ENCODE results near the gene NACC2.
A peak's percentile ranks its signal among the peaks of the same experiment; 100 is the strongest.
"Not testable (repeated sequence)": the region's sequence is repeated elsewhere in the genome, so short reads cannot be mapped to it uniquely, and the experiment has no call there.

The NACC2 gene

DNA sequence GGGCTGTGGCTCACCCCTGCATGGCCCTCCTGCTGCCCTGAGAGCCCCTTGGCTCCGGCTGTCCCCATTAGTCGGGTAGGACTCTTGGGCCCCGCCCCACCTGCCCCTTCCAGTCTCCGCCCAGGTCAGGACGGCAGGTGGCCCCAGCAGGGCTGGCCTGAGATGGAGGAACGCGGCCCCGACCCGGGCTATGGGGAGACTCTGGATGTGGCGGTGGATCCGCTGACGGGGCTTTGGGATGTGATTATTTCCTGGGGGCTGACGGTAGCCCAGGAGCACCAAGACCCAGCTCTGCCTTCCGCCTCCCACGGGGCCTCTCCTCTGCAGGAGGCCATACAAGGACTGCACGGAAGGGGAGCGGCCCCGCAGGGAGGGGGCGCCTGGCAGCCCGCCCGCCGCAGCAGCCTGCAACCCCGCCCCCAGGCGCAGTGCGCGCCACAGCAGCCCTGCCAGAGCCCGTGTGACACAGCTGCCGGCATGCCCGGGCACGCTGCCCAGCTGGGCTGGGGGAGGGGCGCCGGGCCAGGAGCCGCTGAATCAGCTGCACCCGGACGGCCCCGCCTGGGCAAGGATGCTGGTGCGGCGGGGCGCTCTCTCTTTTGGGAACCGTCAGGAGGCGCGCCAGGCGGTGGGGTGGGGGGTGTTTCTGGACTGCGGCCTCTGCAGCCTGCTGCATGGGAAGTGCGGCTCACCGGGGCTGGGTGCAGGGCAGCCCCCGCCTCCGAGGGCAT lies 14.4 kb upstream of the NACC2 start:
- DNase-seq = peak; percentile 83

DNA sequence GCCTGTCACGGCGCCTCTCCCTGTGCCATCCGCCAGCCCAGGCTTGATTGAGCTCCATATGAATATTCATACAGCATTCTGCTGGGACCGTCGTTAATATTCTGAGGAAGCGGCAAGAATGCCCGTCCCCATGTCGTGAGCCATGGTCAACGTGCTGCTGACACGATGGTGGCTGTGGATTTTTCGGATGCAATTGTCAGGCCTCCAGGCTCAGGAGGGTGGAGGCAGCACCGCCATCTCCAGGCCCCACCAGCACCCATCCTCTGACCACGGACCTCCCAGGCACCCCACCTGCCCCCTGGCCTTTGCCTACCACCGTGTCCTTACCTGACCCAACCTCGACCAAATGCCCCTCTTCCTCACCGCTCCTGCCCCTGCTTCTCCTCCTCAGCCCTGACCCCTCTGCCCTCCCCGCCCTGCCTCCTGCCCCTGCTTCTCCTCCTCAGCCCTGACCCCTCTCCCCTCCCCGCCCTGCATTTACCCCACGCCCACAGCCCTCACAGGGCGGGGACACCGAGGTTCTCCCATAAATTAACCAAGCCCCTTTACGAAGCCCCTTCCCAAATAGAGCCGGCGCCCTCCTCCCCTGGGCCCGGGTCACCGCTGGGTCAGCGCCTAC lies 13.7 kb upstream of the NACC2 start:
- DNase-seq = no peak

DNA sequence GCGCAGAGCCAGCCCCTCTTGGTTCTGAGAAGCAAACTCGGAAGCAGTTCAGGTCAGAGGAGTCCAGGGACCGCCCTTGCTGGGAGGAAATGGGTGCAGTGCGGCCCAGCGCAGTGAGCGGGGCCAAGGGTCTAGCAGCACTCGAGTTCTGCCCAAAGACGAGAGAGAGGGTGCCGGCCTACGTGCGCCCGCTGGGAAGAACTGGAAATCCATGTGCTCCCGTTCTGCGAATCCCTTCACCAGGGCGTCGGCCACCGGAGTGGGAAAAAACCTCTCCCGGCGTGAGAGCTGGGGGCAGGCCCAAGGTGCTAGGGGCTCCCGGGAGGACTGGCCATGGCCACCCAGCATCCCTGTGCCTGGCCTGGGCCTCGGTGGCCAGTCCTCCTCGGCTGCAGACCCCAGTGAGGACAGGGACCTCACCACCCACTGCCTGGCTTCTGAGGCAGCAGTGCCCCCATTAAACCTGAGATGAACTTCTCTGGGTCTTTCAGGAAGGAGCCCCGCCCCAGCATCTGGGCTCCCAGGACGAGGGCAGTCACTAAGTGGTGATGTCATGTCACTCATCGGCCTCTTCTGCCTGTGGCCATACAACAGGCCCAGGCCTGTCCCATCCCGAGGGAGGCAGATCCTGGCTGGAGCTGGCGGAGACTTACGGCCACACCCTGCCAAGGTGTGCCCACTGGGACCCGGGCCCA lies 13.0 kb upstream of the NACC2 start:
- DNase-seq = peak; percentile 72

DNA sequence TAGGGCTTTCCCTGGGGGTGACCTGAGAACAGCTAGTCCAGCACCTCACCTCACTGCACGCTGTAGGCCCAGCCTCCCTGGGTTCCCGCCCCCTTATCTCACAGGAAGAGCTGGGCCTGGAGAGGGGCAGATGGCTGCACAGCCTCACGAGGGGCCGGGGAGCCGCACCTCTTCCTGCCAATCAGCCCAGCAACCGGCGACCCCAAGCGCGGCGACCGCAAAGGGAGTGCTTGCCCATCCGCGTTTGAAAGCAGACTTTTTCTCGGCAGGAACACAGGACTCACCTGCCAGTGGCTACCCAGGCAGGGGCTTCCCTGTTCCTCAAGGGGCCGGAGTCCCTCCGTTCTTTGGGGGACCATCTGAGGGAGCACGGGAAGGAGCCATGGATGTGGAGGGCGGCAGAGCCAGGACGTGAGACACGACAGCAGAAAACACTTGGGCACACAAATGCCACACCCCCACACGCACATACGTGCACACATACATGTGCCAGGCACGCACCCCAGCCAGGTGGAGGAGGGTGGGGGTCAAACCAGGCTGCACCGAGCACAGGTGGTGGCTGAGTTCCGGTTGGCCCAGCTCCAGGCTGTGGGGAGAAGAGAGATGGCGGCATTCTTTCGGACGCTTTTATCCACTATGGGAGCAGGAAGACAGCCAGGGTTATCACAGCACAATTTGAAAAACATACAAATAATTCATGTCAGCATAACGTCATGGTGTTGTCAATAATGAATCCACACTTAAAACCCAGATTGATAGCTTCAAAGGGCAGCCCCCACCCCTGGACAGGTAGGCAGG lies 12.3 kb upstream of the NACC2 start:
- peak; percentile 35 for DNase-seq

DNA sequence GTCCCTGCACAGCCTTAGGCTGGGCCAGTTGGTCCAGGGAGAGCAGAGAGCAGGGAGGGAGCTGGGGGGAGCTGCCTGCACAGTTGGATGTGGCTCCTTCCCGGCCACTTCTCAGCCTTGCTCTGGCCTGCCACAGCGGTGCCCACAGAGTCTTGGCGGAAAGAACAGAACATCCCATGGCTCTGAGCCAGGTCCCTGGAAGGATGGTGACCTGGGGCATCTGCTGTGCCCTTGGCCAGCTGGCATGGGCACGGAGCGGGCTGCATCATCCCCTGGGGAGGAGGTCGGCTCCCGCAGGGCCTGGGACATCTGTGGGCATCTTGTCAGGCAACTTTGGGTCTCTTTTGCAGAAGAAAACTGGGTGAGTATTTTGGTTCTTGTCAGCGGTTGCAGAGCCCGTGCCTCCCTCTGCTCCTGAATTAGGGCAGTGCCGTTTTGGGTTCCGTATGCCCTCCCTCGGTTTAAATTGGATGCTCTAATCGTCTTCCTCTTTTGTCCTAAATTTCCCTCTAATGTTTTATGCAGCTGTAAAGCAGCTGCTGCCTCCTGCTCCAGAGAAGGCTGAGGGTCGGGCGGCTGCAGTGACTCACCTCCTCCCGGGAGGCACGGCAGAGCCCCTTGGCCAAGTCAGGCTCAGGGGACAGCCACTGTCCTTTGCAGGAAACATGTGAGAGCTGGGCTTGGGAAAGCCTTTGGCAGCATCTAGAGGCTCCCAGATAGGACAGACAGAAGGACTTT lies 10.5 kb upstream of the NACC2 start:
- DNase-seq = no peak

DNA sequence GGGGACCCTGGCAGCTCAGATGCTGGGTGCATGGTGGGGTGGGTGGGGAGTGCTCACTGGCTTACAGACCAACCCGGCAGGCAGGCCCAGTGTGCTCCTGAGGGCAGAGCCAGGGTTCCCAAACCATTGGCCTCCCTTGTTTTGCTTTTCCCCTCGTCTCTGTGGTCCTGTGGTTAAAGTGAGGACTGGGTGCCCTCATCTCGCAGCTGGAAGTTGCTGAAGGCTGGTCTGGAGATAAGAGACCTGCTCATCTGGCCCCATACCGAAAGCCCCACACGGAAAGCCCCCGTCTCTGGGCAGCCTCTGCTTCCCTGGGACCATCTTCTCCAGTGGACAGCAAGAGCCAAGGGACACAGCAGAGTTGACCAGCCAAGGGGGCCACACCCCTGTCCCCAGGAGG lies 9.8 kb upstream of the NACC2 start:
- no peak for DNase-seq

DNA sequence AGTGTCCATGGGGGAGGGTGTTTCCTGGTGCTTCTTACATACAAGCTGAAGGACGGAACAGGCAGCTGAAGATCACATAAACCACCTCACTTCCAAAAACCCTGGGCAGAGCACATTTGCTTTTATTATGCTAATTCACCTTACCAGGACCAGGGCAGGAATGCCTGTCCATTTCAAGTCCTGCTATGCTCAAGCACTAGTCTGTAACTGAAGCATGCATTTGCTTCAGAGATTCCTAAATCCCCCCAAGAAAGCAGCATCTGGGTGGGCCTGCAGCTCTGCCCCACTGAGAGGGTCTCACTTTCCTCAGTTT lies 9.4 kb upstream of the NACC2 start:
- DNase-seq = no peak

DNA sequence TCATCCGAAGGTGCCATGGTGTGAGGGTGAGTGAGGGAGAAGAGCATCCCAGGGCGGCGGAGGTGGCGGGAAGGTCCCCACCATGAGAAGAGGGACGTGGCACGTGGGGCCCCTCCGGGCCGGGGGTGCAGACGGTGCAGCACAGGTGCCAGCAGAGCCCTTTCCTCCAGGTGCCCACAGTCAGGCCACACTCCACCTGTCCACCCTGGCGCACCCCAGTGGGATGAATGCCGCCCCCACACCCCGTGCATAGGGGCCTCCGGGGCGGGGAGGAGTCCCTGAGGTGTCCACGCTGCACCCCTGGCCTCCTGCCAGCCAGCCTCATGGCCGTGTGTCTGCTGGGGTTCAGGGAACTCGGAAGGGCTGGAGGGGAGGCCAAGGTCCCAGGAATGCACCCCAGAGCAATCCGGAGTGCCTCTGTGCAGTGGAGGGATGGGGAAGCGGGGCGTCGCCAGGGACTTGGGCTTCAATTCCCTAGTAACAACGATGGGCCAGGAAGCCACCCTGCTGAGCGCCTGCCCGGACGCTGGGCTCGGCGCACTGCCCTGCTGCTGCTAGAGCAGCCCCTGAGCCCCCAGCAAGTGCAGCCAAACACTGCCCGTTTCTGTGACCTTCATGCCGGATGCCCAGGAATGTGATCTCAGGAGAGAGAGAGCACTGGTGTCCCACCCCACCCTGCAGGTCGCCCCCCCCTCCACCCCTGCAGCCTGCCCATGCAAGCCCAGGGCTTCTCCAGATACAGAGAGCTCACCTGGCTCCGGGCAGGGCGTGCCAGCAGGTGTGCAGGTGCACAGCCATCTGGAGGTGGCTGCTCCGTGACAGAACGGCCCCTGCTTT lies 8.8 kb upstream of the NACC2 start:
- DNase-seq = no peak

DNA sequence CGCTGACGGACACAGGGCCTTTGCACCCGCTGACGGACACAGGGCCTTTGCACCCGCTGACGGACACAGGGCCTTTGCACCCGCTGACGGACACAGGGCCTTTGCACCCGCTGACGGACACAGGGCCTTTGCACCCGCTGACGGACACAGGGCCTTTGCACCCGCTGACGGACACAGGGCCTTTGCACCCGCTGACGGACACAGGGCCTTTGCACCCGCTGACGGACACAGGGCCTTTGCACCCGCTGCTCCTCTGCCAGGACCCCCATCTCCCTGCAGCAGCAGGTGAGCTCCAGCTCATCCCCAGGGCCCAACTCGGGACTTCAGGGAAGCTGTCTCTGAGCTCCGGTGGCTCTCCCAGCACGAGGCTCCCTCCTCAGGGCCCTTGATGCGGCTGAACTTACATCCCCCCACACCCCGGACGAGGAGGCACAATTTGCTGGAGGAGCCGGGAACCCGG lies 6.6 kb upstream of the NACC2 start:
- DNase-seq = not testable (repeated sequence)

DNA sequence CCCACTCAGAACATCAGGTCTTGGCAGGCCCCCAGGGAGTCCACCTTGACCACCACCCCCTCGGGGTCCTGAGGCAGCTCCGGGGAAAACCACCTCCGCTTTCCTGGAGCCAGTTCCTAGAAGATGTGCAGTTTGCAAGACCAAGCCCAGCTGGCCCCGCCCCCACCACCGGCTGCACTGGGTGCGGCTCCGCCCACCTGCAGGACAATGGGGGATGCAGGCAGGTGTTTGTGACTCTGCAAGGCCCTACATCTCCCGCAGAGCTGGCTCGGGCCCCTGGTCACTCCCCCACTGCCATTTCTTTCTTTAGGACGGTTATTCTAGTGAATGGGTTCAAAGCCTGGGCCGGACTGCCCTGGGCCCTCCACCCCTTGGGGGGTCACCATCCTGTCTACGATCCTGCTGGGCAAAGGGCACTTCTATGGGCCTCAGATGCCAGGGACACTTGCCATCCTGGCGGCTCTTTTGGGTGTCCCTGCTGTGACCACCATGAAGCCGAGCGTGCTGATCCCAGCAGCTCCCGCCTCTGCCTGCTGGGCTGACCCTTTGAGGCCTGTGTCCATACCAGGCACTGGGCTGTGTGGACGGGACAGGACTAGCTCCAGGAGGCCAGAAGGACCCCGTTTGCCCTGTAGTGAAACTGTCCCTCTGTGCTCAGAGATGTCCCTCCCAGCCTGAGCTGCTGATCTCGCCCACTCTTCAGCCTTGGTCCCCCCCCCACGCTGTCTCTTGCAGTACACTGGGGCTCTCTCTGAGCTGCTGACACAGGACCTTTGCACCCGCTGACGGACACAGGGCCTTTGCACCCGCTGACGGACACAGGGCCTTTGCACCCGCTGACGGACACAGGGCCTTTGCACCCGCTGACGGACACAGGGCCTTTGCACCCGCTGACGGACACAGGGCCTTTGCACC lies 5.9 kb upstream of the NACC2 start:
- peak; percentile 28 for DNase-seq

DNA sequence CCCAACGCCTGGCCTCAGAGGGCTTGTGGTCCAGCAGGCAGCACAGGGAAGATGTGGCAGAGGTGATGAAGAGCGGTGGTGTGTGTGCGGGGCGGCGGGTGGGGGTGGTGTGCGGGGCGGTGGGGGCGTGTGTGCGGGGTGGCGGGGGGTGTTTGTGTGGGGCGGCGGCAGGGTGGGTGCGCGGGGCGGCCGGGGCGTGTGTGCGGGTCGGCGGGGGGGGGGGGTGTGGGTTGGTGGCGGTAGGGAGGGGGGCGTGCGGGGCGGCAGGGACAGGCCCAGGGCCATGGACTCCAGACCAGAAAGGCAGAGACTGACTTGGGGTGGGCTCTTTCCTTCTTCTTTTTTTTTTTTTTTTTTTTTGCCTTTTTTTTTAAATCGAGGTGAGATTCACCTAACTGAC lies 4.5 kb upstream of the NACC2 start:
- no peak for DNase-seq

DNA sequence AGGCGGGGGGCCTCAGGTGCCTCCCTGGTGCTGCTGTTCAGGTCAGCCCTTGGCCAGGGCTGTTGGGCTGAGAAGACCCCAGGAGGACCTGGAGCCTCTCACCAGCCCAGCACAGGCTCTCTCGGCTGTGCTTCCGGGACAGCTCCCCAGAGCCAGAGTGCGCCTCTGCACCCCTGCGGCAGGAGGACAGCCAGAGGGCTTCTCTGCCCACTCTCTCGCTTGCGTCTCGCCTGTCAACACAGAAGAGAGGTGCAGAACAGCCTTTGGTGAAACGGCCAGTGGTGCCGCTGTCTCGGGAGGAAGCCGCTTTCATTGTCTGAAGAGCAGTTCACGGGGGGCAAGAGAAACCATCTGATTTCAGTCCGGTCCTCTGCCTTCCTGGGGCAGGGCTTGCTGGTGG lies 3.8 kb upstream of the NACC2 start:
- DNase-seq = no peak

DNA sequence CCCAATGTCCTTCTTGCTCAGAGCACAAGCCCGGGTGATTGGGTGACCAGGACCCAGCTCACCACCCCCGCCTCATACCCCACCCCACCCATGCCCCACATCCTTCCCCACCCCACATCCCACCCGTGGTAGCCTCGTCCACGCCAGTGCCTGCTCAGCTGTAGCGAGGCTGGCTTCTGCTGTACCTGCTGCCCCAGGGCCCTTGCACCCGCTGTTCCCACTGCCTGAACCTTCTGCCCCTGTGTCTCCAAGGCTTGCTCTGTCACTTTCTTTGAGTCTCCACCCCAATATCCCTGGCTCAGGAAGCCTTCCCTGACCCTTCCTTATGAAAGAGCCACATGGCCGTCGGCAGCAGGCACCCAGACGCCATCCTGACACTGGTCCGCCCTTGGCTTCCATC lies 3.1 kb upstream of the NACC2 start:
- DNase-seq = no peak

DNA sequence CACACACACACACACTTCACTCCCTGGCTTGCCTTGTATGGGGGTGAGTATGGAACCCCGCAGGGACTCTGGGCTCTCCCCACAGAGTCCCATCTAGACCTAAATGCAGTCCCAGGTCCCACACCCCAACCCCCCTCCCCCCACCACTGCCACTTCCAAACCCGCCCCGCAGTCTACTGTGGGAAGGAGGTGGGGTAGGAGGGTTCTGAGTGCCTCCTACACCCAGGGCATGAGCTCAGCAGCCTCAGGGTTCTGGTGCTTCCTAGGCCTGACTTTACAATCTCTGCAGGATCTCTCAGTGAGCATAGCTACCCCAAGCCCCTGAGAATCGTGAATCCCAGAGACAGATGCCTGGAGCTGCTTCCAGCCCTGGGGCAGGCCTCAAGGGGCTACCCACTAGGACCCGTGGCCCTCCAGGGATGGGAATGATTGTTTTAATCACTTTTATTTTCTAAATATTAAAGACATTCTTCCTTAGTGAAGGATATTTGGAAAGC lies 1.5 kb upstream of the NACC2 start:
- DNase-seq = no peak

DNA sequence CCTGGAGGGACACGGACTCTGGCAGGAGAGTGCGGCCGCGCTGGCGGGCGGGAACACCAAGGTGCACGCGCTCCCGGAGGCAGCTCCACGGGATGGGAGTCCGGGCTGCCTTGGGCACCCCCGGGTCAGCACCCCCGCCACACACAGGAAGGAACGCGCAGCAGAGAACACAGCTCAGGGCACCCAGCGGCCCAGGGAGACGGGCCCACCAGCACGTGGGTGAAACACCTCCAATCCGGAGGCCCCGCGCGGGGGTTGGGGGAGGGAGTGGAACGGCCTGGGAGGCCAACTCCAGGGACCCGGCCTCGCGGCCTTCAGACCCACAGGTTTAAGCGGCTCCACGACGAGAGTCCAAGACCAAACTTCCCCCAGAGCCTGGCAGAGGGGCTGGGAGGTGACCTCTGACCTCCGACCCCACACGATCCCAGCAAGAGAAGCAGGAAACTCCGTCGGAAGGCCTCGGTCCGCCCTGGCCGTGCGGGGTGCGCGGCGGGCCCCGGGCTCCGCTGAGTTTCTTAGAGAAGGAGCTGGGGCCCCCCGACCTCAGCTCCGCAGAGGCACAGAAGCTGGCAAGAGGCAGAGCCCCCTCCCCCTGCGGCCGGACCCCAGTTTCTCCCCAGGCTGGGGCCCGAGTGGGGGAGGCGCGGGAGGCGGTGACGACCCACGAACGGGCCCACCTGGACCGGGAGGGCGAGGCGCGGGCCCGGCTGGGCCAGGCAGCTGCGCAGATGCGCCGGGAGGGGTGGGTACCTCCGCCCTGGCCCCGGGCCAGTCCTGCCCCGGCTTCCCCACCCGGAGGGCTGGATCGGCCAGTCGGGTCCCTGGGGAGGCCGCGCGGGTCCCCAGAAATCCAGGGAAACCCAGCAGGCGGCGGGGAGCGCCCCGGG lies 851 bp downstream of the NACC2 start:
- DNase-seq = no peak

DNA sequence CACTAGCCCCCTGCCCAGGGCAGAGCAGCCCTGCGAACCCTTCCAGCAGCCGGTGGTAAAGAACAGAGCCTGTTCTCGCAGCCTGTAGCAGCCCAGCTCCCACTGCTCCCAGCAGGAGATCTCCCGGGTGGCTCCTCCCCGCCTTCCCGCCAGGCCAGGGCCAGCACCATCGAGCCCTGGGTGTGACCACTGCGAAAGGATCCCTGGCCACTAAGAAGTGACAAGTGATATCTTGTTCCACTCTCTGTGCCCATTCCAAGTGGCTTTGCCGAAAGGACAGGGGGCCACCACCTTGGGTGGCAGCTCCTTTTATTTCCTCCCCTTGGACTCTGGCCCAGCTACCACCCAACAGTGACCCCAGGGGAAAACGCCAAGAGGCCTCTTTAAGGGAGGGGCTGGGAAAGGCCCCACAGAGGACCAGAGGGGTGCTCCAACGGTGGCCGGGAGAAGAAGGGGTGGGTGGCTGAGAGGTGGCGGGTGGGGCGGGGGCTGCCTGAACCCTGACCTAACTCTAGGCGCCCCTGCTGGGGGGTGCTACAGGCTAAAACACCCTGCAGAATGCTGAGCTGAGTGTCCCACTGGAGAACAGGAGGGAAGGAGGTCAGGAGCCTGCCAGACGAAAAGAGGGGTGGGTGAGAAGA lies 1.6 kb downstream of the NACC2 start:
- no peak for DNase-seq

DNA sequence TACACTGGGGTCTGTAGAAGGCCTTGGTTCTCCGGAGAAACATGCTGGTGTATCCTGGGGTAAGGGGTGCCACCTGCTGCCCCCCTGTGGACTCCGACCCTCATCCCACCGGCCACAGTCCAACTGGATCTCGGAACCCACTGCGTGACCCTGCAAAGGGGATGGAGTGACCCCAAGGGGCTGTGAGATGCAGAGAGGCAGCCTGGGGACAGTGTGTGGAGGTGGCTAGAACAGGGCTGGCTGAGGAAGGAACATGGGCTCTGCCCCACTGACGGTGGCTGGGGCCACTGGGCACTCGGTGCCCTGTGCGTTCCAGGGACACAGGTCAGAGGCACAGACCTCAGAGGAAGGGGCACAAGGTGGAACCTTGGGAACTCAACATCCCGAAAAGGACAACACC lies 2.3 kb downstream of the NACC2 start:
- no peak for DNase-seq

DNA sequence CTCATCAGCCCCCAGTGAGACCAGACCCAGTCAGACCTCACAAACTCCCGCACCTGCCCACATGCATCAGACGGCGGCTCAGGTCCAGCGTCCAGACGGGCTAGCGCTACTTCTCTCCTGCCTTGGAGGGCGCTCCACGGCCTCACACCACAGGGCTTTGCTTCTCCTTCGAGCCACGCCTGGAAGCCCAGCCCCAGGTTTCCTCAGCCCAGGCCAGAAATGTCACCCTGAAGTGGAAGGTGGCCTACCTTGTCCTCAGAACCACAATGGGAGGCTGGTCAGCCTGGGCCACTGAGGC lies 2.8 kb downstream of the NACC2 start:
- no peak for DNase-seq
